Hematopoietic multipotent progenitor cell treated with erythropoietin and hydrocortisone succinate and interleukin-3 and kit ligand, for 15 days (in vitro differentiated cells): ENCODE measurements around the gene PLCXD1.
"Not testable (repeated sequence)": the region's sequence is repeated elsewhere in the genome, so short reads cannot be mapped to it uniquely, and the experiment has no call there.

Experiments used
- DNase-seq: peaks from one replicate; pipeline ENCODE4 v3.0.0-alpha.2; 2015; ENCODE audit warnings: low spot score

The PLCXD1 gene

GRCh38 chrX:317424-318067, 36.4 kb downstream of the PLCXD1 start:
- DNase-seq, result no peak

DNA sequence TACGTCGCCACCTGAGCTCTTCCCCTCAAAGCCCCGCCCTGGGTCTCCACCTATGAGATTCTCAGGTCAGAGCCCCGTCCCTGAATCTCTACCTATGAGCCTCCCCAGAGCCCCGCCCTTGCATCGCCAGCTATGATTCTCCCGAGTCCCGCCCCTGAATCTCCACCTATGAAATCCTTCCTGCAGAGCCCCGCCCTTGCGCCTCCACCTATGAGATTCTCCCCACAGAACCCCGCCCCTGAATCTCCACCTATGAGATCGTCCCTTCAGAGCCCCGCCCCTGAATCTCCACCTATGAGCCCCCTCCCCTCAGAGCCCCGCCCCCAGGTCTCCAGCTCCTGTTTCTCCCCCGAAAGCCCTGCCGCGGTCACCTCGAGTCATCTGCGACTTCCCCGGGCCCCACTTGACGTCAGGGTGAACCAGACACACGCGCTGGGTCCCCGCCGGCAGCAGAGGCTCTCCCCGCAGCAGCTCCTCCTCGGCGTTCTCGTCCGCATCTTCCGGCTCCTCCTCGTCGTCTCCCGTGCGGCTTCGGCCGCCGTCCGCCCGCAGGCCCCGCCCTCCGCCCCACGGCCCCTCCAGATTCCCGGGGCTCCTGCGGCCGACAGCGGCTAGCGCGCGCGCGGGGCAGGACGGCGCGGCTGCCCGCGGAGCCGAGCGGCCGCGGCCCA, 37.0 kb downstream of the PLCXD1 start:
- peak; percentile 99 for DNase-seq

DNA sequence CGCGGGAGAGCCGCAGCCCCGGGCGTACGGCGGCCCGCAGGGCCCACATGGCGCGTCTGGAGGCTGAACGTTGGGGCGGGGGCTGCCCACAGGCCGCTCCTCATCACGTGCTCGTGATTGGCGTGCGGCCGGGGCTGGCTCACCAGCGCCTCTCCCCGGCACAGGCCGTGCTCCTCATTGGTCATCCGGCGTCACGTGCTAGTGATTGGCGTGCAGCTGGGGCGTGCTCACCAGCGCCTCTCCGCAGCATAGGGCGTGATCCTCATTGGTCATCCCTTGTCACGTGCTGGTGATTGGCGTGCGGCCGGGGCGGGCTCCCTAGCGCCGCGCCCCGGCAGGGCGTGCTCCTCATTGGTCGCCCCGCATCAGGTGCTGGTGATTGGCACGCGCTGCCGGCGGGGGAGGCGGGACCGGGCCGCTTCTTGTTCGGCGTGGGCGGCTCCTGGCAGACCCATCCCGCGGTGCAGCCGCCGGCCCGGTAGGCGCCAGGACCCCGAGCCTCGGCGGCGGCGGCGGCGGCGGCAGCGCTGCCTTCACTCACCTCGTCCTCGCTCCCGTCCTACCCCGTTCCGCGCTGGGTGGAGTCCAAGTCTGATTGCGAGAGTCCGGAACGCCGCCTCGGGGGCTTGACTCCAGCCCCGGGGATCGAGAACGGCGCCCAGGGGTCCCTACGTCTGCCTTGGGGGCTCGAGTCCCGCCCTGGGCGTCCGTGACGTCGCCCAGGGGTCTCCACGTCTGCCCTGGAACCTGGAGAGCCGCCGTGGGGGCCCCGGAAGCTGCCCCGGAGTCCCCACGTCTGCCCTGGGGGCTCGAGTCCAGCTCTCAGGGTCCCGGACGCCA, 37.8 kb downstream of the PLCXD1 start, which contains the start of gene GTPBP6:
Gene GTPBP6 (minus strand): TSS at position 58 of the 840 bp plus-strand sequence. CDS start 9 bp downstream, at position 49.
- DNase-seq, result peak; percentile 100

- DNase-seq, result peak; percentile 5
Observed at GRCh38 chrX:319579-320125, 38.5 kb downstream of the PLCXD1 start.

GRCh38 chrX:320126-320783, 39.1 kb downstream of the PLCXD1 start:
- peak; percentile 10 for DNase-seq

GRCh38 chrX:323721-324628, 42.8 kb downstream of the PLCXD1 start:
- DNase-seq, result peak; percentile 20

DNA sequence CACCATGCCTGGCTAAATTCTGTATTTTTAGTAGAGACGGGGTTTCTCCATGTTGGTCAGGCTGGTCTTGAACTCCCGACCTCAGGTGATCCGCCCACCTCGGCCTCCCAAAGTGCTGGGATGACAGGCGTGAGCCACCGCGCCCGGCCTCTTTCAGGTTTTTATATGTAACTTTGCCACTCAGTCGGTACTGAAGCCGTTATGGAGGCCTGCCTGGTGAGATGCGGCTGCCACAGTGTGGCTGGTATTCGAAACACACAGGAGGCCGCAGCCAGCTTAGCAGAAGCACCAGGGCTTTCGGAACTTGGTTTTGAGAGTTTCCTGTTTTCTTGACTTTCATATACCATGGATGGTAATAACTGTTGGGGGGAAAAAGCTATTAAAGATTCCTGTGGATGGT, 43.5 kb downstream of the PLCXD1 start:
- DNase-seq, result not testable (repeated sequence)

DNA sequence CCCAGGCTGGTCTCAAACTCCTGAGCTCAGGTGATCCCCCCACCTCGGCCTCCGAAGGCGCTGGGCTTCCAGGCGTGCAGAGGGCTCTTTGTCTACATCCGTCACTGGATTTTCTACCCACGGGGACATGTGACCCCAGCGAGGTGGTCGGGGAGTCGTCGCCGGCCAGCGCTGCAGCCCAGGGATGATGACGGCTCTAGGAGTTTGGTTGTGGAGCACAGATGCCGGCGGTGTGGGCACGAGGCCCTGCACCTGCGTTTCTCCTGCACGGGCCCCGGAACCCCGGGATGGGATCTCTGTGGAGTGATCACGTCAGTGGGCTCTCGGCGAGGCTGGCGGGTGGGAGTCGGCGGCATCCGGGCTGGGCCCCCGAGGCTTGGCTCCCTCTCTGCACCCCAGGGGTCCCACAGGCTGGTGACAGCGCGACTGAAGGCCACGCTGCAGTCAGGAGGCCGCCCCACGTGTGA, 46.5 kb downstream of the PLCXD1 start:
- no peak for DNase-seq

DNA sequence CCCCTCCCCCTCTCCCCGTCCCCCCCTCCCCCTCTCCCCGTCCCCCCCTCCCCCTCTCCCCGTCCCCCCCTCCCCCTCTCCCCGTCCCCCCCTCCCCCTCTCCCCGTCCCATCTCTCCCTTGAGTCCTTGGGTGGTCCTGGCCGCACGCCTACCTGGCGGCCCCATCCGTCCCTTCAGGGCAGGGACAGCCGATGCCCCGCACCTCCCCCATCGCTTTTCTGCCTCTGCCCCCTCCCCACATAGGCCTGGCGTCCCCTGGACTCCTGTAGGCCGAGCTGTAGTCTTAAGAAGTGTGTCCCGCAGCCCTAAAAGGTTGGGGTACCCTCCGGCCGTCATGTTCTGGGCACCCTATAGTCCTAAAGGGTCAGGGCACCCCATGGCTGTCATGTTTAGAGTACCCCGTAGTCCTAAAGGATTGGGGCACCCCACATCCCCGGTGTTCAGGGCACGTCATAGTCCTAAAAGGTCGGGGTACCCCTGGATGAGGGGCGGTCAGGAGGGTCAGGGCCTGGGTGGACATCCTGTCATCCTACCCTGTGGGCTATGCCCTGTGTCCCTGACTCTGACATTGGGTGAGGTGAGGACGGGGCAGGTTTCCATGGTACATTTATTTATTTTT, 48.2 kb downstream of the PLCXD1 start:
- DNase-seq, result no peak

DNA sequence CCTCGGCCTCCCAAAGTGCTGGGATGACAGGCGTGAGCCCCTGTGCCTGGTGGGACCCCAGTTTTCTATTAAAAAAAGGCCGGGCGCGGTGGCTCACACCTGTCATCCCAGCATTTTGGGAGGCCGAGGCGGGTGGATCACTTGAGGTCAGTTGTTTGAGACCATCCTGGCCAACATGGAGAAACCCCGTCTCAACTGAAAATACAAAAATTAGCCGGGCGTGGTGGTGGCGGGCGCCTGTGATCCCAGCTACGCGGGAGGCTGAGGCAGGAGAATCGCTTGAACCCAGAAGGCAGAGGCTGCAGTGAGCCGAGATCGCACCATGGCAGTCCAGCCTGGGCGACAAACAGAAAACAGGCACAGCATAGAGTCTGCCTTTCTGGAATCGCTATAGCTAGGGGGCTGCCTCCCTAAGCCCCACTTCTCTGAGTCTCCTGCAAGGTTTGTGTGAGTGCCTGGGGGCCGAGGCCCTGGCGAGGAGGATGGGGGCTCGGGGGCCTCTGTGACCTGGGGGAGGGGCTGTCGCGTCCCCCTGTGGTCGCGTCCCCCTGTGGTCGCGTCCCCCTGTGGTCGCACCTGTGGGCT, 49.1 kb downstream of the PLCXD1 start:
- not testable (repeated sequence) for DNase-seq

DNA sequence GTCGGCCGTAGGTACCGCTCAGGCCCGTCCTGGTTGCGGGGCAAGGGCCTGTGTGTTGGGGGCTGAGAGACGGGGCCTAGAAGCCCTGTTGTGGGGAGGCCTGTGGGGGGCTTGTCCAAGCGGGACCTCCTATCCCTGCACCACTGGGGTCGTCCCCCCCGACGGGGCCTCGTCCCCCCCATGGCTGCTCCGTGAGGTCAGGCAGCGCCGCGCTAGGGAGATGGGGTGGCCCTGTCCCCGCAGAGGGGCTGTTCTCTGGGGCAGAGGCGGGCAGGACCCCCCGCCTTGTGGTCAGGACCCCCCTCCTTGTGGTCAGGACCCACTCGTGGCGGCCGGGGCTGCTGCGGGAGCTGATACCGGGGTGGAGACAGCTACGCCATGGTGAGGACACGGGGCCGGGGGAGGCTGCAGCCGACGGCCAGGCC, 49.6 kb downstream of the PLCXD1 start:
- DNase-seq, result no peak

DNA sequence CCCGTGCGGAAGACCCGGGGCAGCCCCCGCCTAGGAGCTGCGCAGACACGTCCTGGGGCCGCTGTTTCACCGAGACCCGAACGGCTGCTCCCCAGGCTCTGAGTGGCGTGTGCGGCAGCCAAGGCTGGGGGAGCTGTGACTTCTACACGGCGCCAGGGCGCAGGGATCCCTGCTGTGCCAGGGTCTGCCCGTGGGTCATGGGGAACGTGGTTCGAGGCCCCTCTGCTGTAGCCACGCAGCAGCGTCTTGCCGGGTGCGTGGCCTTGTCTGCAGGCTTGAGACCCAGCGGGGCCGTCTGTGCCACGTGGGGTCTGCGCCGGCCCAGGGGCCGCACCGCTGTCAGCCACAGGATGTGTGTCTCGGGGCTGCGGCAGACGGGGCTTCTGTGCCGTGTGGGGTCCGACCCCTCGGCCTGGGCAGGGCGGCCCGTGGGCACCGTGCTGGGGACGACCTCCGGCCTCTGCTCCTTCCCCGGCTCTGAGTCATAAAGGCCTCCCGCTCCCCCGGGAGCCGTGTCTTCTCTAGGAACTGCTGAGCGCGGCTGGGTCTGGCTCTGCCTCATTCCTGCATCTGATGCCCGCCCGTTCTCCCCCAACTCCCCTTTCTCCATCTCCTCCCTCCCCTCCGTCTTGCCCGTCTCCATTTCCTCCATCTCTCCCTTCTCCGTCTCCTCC, 50.1 kb downstream of the PLCXD1 start:
- DNase-seq, result no peak

DNA sequence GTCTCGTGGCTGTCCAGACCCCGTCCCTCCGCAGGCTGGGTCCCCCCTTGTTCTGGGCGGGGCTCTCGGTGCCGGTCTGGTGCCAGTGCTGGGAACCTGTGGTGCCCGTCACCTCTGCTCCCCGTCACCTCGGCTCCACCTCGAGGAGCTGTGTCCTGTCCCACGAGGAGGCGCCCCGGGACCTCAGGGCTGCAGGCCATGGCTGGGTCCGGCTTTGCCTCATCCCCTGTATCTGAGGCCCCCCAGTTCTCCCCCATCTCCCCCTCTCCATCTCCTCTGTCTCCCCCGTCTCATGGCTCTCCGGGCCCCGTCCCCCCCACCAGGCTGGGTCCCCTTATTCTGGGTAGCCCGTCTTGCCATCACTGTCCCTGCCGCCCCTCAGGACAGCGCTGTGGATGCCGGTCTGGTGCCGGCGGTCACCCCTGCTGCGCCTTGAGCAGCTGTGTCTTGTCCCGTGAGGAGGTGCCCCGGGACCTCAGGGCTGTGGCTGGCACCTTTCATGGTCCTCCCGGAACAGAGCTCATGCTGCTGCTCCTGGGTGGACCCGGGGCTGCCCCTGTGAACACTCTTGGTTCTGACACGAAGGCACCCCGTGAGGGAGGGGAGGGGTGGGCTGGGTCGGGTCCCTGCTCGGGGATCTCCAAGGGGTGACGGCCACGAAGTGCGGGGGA, 50.8 kb downstream of the PLCXD1 start:
- no peak for DNase-seq

DNA sequence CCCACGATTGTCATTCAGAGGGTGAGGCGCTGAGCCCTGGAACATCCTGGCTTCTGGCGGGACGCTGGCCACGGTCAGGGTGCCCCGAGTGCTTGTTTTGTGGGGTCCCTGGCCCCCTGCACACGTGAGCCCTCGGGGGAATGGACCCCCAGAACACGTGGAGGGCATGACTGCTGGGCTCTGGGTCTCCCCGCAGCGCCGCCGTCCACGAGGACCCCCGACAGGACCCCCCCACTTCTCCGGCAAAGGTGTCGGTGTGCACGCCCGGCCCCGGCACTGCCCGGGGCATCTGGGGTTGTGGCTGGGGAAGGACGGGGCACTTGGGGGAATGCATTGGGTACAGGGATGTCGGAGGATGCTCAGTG, 51.3 kb downstream of the PLCXD1 start:
- DNase-seq, result no peak

GRCh38 chrX:332916-333610, 51.9 kb downstream of the PLCXD1 start:
- DNase-seq, result no peak

DNA sequence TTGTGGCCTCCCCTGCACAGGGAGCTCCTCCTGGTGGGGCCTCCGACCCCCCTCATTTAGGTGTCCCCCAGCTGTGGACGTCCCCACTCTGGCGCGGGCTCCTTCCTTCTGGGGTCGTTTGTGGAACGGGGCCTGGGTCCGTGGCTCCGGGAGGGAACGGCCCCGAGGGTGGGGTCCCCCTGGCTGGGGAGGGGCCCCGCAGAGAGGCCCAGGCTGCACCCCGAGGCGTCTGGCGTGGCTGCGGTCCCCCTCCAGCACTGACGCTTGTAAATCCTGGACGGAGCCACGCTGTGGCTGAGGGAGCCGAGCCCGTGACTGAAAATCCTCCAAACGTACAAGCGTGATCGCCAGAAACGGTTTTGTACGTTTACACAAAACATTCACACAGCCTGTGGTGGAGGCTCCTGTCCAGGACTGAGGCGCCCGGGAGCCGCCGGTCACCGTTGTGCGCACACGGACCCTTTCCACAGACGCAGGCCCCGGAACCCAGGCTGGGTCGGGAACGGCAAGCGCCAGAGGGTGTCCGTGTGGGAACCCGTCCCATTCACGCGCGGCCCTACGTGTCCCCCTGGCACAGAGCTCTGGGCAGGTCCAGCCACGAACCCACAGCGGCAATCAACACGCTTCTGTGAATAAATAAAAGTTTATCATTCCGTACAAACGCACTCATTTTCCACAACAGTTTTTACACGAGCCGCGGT, 52.6 kb downstream of the PLCXD1 start:
- DNase-seq, result no peak

GRCh38 chrX:334331-334891, 53.2 kb downstream of the PLCXD1 start:
- DNase-seq, result no peak
